GM19324 (cell line): ENCODE data around the gene FLYWCH2.
"Not testable (repeated sequence)": the region's sequence is repeated elsewhere in the genome, so short reads cannot be mapped to it uniquely, and the experiment has no call there.

Experiments
- ATAC-seq: cut with Tn5 transposase; IDR thresholded peaks from one replicate; pipeline ENCODE4 v1.9.1; 2021; ENCODE audit warnings: mild to moderate bottlenecking, moderate library complexity; ENCODE audit not compliant: unreplicated experiment, low FRiP score

The FLYWCH2 gene

GRCh38 chr16:2910441-2910969 lies 27.5 kb downstream of the FLYWCH2 start:
- ATAC-seq: no peak

- peak; percentile 89 for ATAC-seq
Observed at GRCh38 chr16:2911638-2912329, 28.8 kb downstream of the FLYWCH2 start, which contains the start of gene FLYWCH1. Gene FLYWCH1, plus strand, starts transcription at chr16:2911931. Its CDS starts 17,755 bp downstream, at chr16:2929686.

GRCh38 chr16:2912330-2913199 lies 29.6 kb downstream of the FLYWCH2 start:
- peak; percentile 17 for ATAC-seq

DNA sequence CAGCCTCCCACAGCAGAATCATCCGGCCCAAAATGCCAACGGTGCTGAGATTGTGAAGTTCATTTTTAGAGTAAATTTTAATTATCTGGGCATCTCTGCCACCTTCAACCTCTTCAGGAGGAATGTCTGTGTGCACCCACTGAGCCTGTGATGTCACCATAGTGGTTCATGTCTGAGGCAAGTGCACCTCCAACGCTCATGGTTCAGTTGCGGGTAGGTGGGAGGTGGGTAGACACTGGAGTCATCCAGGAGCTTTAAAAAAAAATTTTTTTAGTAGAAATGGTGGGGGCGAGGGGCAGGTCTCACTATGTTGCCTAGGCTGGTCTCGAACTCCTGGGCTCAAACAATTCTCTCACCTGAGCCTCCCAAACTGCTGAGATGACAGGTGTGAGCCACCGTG lies 30.6 kb downstream of the FLYWCH2 start:
- ATAC-seq: no peak

- no peak for ATAC-seq
Observed at GRCh38 chr16:2914233-2914632, 31.2 kb downstream of the FLYWCH2 start.

DNA sequence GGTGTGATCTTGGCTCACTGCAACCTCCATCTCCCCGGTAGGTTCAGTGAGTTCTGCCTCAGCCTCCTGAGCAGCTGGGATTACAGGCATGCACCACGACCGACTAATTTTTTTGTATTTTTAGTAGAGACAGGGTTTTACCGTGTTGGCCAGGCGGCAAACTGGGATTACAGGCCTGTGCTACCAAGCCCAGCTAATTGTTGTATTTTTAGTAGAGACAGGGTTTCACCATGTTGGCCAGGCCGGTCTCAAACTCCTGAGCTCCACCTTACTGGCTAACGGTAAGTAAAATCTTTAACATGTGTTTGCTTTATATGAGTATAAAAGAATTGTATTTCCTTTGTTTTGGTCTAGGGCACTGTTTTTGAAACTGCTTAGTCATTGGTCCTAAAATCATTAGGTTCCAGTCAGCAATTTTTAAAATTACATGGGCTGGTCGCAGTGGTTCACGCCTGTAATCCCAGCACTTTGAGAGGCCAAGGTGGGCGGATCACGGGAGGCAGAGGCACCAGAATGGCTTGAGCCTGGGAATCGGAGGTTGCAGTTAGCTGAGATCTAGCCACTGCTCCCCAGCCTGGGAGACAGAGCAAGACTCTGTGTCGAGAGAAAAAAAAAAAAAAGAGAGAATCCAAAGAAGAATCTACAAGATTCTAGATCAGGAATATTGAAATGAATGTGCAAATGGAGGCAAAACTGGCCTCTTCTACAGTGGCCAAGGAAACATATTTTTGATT lies 32.3 kb downstream of the FLYWCH2 start:
- ATAC-seq: no peak

GRCh38 chr16:2919511-2920255 lies 36.7 kb downstream of the FLYWCH2 start:
- ATAC-seq: no peak

GRCh38 chr16:2923481-2923880 lies 40.5 kb downstream of the FLYWCH2 start:
- ATAC-seq: no peak

DNA sequence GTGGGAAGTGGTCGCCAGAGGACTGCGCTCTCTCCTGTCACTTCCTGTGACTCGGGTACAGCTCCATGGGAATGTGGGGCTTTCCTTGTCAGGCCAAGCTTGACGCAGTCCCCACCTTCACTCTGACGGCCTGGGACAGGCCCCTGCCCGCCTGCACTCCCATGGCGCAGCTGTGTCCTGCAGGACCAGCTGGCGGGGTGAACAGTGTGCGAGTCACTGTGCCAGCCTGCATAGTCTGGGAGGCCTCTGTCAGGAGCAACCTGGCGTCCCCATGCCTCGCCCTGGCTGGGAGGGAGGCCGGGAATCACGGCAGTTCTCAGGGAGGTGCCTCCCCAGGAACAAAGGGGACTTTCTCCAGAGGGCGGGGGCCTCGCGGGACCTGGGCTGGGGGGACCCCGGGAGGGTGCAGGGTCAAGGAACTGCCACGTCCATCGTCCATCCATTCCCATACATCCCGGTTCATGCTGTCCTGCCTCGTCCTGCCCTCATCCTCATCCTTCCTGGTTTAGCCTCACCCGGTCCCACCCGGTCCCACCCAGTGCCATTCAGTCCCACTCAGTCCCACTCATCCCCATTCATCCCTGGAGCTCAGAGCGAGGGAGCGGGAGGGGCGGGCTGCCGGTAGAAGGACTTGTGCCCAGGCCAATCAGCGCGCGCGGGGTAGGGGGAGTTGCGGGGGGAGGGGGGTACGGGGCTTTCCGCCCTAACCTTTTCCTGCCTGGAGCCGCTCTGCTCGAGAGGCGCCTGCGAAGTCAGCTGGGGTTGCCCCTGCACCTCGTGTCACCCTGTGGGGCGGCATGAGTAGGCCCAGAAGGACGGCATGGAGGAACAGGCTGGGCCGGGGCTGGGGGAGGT lies 42.1 kb downstream of the FLYWCH2 start:
- no peak for ATAC-seq

DNA sequence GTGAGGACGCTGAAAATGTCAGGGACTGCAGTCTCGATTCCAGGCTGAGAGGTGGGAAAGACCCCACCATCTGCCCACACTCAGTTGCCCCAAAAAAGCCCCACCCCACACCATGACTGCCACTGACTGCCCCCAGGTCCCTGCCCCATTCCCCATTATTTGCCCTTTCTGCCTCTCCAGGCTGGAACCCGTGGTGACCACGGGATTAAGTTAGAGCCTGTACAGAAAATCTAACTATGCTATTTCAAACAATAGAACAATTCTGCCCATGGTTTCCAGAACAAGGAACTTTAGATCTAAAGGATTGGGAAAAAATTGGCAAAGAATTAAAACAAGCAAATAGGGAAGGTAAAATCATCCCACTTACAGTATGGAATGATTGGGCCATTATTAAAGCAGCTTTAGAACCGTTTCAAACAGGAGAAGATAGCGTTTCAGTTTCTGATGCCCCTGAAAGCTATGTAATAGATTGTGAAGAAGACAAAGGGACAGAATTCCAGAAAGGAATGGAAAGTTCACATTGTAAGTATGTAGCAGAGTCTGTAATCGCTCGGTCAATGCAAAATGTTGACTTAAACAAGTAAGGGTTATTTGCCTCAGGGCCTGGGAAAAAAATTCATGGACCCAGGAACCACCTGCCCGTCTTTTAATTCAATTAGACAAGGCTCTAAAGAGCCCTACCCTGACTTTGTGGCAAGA lies 43.1 kb downstream of the FLYWCH2 start:
- ATAC-seq: no peak

- no peak for ATAC-seq
Observed at GRCh38 chr16:2926650-2926999, 43.6 kb downstream of the FLYWCH2 start.

DNA sequence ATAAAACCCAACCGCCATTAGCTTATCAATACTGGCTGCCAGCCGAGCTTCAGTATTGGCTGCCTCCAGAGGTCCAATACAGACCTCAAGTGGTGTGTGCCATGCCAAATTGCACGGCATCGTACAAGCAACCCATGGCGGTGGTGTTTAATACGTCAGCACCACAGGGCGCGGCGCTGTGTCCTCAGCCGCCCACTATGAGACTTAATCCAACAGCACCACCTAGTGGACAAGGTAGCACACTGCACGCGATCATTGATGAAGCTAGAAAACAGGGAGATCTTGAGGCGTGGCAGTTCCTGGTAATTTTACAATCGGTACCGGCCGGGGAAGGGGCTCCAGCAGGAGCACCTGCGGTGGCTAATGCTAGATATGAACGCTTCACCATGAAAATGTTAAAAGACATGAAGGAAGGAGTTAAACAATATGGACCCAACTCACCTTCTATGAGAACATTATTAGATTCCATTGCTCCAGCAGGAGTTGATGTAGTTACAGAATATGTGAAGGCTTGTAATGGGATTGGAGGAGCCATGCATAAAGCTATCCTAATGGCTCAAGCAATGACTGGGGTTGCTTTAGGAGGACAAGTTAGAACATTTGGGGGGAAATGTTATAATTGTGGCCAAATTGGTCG lies 44.1 kb downstream of the FLYWCH2 start:
- ATAC-seq: peak; percentile 57

DNA sequence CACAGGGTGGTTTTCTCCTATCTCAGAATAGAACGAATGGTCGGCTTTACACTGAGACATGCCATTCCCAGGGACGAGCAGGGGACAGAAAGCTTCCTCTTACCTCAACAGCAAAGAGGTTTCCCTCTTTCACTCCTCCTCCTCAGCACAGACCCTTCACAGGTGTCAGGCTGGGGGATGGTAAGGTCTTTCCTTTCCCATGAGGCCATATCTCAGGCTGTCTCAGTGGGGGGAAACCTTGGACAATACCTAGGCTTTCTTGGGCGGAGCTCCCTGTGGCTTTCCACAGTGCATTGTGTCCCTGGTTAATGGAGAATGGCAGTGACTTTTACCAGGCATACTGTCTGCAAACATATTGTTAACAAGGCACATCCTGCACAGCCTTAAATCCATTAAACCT lies 45.1 kb downstream of the FLYWCH2 start:
- not testable (repeated sequence) for ATAC-seq

GRCh38 chr16:2928796-2929195 lies 45.8 kb downstream of the FLYWCH2 start:
- ATAC-seq: no peak

GRCh38 chr16:2929693-2930092 lies 46.7 kb downstream of the FLYWCH2 start:
- ATAC-seq: no peak

- ATAC-seq: no peak
Observed at GRCh38 chr16:2930236-2930635, 47.2 kb downstream of the FLYWCH2 start.

DNA sequence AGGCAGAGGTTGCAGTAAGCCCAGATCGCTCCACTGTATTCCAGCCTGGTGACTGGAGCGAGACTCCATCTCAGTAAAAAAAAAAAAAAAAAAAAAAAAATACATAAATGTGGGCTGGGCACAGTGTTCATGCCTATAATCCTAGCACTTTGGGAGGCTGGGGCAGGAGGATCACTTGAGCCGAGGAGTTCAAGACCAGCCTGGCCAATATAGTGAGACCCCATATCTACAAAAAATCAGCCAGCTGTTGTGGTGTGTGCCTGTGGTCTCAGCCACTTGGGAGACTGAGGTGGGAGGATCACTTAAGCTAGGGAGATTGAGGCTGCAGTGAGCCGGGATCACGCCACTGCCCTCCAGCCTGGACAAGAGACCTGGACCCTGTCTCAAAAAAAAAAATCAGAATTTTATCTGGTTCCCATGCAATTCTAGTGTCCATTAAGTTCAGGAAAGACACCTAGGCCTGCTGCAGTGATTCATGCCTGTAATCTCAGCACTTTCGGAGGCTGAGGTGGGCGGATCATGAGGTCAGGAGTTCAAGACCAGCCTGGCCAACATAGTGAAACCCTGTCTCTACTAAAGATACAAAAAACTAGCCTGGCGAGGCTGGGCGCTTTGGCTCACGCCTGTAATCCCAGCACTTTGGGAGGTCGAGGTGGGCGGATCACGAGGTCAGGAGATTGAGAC lies 48.4 kb downstream of the FLYWCH2 start:
- not testable (repeated sequence) for ATAC-seq

DNA sequence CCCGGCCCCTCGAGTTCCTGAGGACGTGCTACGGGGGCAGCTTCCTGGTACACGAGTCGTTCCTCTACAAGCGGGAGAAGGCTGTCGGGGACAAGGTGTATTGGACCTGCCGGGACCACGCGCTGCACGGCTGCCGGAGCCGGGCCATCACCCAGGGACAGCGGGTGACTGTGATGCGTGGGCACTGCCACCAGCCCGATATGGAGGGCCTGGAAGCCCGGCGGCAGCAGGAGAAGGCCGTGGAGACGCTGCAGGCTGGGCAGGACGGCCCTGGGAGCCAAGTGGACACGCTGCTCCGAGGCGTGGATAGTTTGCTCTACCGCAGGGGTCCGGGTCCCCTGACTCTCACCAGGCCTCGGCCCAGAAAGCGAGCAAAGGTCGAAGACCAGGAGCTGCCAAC lies 50.1 kb downstream of the FLYWCH2 start:
- ATAC-seq: no peak
